Thyroid gland (tissue), 4 donors: ENCODE measurements around the gene DCX. TPM values are rescaled to one million over a fixed set of nuclear protein-coding genes. Genes with fewer than 3 reads are reported as not detected.

Experiments
- DNase-seq, 2 donors: peaks; one replicate each; pipeline ENCODE4 v3.0.0-alpha.2; 2019
- H3K27ac ChIP-seq, 3 donors: fragments of 200-600 bp; sonication (generic); 1 replicate in 2 of 3; 2 replicates in 1 of 3; pipeline ENCODE4 v1.5.1; 2016 to 2019; ENCODE audit warnings: mild to moderate bottlenecking in 1 of 3, moderate library complexity in 1 of 3
- H3K27me3 ChIP-seq: fragments of 200-600 bp; sonication (generic); one replicate; pipeline ENCODE4 v1.5.1; 2019
- H3K36me3 ChIP-seq, 2 donors: fragments of 200-600 bp; sonication (generic); one replicate each; pipeline ENCODE4 v1.5.1; 2016 to 2019
- H3K4me1 ChIP-seq, 2 donors: fragments of 200-600 bp; sonication (generic); one replicate each; pipeline ENCODE4 v1.5.1; 2017 to 2019
- H3K4me3 ChIP-seq, 3 donors: fragments of 200-600 bp; sonication (generic); replicated peaks in 1 of 3; 1 replicate in 2 of 3; 2 replicates in 1 of 3; pipeline ENCODE4 v1.5.1; 2016; ENCODE audit warnings: mild to moderate bottlenecking in 1 of 3
- H3K9me3 ChIP-seq: fragments of 200-600 bp; sonication (generic); one replicate; pipeline ENCODE4 v1.5.1; 2017
- CTCF ChIP-seq, 6 experiments: fragments of 200-600 bp in 3 of 6; fragments of 450-650 bp in 3 of 6; sonication (generic) in 3 of 6; IDR thresholded peaks; one replicate each; pipeline ENCODE4 v1.5.1; 2016 to 2019; ENCODE audit warnings: antibody characterized with exemption in 6 of 6, mild to moderate bottlenecking in 2 of 6, inconsistent platforms in 1 of 6, moderate library complexity in 1 of 6
- POLR2A ChIP-seq, 2 donors: fragments of 450-650 bp; IDR thresholded peaks; one replicate each; pipeline ENCODE4 v1.6.1; 2017; ENCODE audit warnings: antibody characterized with exemption in 2 of 2, mild to moderate bottlenecking in 2 of 2, moderate library complexity in 1 of 2
- WGBS, 2 donors: methylation state at CpG; one replicate each; pipeline ENCODE4 v1.1.5; 2017; 5-methylcytosine and 5-hydroxymethylcytosine counted together
- intact Hi-C: fragments of 100-400 bp; cut with DNase I; formaldehyde crosslinking; loops from one replicate; pipeline ENCODE4 v1.15.1; 2023
- total RNA-seq, 4 donors: library from RNA; depleted of rRNA; stranded (reverse); fragments of >200 nt; gene quantifications; one replicate each; pipeline ENCODE4 v1.2.3, GENCODE V29; 2016

Gene DCX
- not detected for total RNA-seq

- H3K9me3 ChIP-seq = no peaks in the 10 kb centered on the region
Measured at GRCh38 chrX:111411983-111412382, at the start of gene DCX. DCX (minus strand) TSS chrX:111412192; CDS start chrX:111410398, 1,794 bp downstream.

GRCh38 chrX:111460607-111461006, 48.6 kb upstream of the DCX start:
- TF ChIP-seq CTCF (IDR thresholded peaks at IDR 0.05) = no peak
- TF ChIP-seq POLR2A (IDR thresholded peaks at IDR 0.05) = no peak
- Histone ChIP-seq H3K27ac (no peak overlapping the region), H3K27me3 (no peaks in the 10 kb centered on the region), H3K36me3 (no peaks in the 10 kb centered on the region), H3K4me3 (no peak overlapping the region), H3K4me1 (no peaks in the 10 kb centered on the region), H3K9me3 (no peaks in the 10 kb centered on the region)
- intact Hi-C loops = no loop called here
- DNase-seq = no peak

More at GRCh38 chrX:111411983-111412382, at the start of gene DCX:
- H3K36me3 ChIP-seq = no peaks in the 10 kb centered on the region
- DNase-seq = no peak
- 4 to 6% methylated on average over 3 of the region's 3 CpGs for WGBS, 2 donors
- TF ChIP-seq POLR2A (IDR thresholded peaks at IDR 0.05) = no peak
- TF ChIP-seq CTCF (IDR thresholded peaks at IDR 0.05) = no peak
- no peak within 1 kb of the TSS for H3K27ac ChIP-seq
- intact Hi-C loops = no loop called here
- no peaks in the 10 kb centered on the region for H3K27me3 ChIP-seq
- no peaks in the 10 kb centered on the region for H3K4me1 ChIP-seq
- no peak within 1 kb of the TSS for H3K4me3 ChIP-seq

- Histone ChIP-seq H3K4me1 (no peaks in the 10 kb centered on the region), H3K9me3 (no peaks in the 10 kb centered on the region), H3K27ac (no peak overlapping the region), H3K27me3 (no peaks in the 10 kb centered on the region), H3K36me3 (no peaks in the 10 kb centered on the region), H3K4me3 (no peak overlapping the region)
- no peak for TF ChIP-seq POLR2A (IDR thresholded peaks at IDR 0.05)
- TF ChIP-seq CTCF (IDR thresholded peaks at IDR 0.05) = peak in 1 of 6 experiments; percentile 4
- intact Hi-C loops = no loop called here
- 36 to 39% methylated on average over 3 of the region's 3 CpGs for WGBS, 2 donors
- DNase-seq = peak; percentile 2
Measured at GRCh38 chrX:111447298-111447697, 35.3 kb upstream of the DCX start.

- 26 to 35% methylated on average over 3 of the region's 3 CpGs for WGBS, 2 donors
- intact Hi-C loops = no loop called here
- no peaks in the 10 kb centered on the region for H3K27me3 ChIP-seq
Measured at GRCh38 chrX:111445485-111445884, 33.5 kb upstream of the DCX start.

GRCh38 chrX:111444881-111445280, 32.9 kb upstream of the DCX start:
- 37 to 51% methylated on average over 6 of the region's 6 CpGs for WGBS, 2 donors
- DNase-seq = no peak
- no peak for TF ChIP-seq POLR2A (IDR thresholded peaks at IDR 0.05)
- no peak for TF ChIP-seq CTCF (IDR thresholded peaks at IDR 0.05)
- Histone ChIP-seq H3K4me1 (no peaks in the 10 kb centered on the region), H3K9me3 (no peaks in the 10 kb centered on the region), H3K27me3 (no peaks in the 10 kb centered on the region), H3K4me3 (no peak overlapping the region), H3K27ac (no peak overlapping the region), H3K36me3 (no peaks in the 10 kb centered on the region)
- intact Hi-C loops = no loop called here

More at GRCh38 chrX:111445485-111445884, 33.5 kb upstream of the DCX start:
- H3K36me3 ChIP-seq = no peaks in the 10 kb centered on the region
- TF ChIP-seq CTCF (IDR thresholded peaks at IDR 0.05) (peak in 3 of 6 experiments; percentile 23 to 42 (median 38)), POLR2A (IDR thresholded peaks at IDR 0.05) (no peak)
- no peak for DNase-seq
- H3K4me1 ChIP-seq = no peaks in the 10 kb centered on the region
- no peaks in the 10 kb centered on the region for H3K9me3 ChIP-seq
- no peak overlapping the region for H3K4me3 ChIP-seq
- no peak overlapping the region for H3K27ac ChIP-seq
